ENCODE results near the gene TFDP2. TPM values are rescaled to one million over a fixed set of nuclear protein-coding genes. Genes with fewer than 3 reads are reported as not detected.

TFDP2 gene
- total RNA-seq, 1 experiment from 2014 or later, result 76.0 TPM

DNA sequence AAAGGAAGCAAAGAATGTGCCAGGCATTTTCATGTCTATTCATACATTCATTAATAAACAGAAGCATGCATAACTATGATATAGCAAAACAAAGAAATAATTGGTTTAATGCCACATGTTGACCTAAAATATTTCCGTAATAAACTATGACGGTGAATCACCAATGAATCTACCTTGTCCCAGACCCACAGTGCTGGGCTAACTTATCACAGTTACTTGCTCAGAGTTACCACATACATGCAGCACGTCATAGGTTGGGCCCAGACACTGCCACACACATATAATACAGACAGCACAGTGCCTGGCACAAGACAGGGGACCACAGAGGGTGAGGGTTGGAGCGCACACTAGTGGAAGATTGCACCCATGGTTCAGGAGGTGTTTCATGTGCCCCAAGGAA is 186.0 kb downstream of the TFDP2 start:
- Mint-ChIP-seq H3K27ac (no peak overlapping the region), H3K4me3 (no peak overlapping the region), H3K36me3 (ENCODE audit: insufficient read depth in 1 of 3, low read depth in 3 of 3) (peaks cover 32 to 66% (median 60%) of the 10 kb centered on the region in 3 experiments), H3K4me1 (0 out of 4 replicates have a peak, but pooled peaks cover 0 to 2% of the 10 kb centered on the region in 2 experiments), H3K27me3 (ENCODE audit: low read depth) (no peaks in the 10 kb centered on the region), H3K9me3 (no peaks in the 10 kb centered on the region)
- Histone ChIP-seq H3K79me2 (ENCODE audit: insufficient read depth, low read length) (no peaks in the 10 kb centered on the region), H3K9me3 (ENCODE audit: control insufficient read depth, low read depth, low read length) (no peaks in the 10 kb centered on the region), H3K79me1 (ENCODE audit: insufficient read depth, low read depth, low read length, poor library complexity, severe bottlenecking) (no peaks in the 10 kb centered on the region), H2BK5ac (ENCODE audit: insufficient read length, low read length) (no peak overlapping the region), H2BK120ac (ENCODE audit: low read depth, low read length, poor library complexity, severe bottlenecking) (no peak overlapping the region), H3K18ac (ENCODE audit: insufficient read length, low read depth, low read length) (no peak overlapping the region), H3K4me1 (ENCODE audit: insufficient read depth, low read length) (no peaks in the 10 kb centered on the region), H3K9ac (ENCODE audit: extremely low read depth, insufficient read length, low read length) (no peak overlapping the region), H4K5ac (ENCODE audit: insufficient read length, low read depth, low read length) (no peak overlapping the region), H3K23ac (ENCODE audit: insufficient read length, low read depth, low read length) (no peak overlapping the region), H2BK15ac (ENCODE audit: low read depth, low read length) (no peak overlapping the region), H3K56ac (ENCODE audit: insufficient read length, low read depth, low read length) (no peak overlapping the region), H2AK5ac (ENCODE audit: insufficient read length, low read length) (no peak overlapping the region), H3K4ac (ENCODE audit: low read depth, low read length) (no peak overlapping the region), H2BK12ac (ENCODE audit: insufficient read length, low read depth, low read length) (no peak overlapping the region), H2AFZ (ENCODE audit: low read length) (no peak overlapping the region), H4K20me1 (ENCODE audit: control insufficient read depth, insufficient read depth, insufficient read length) (no peaks in the 10 kb centered on the region), H3K27me3 (ENCODE audit: insufficient read depth, low read length) (no peaks in the 10 kb centered on the region), H3K4me2 (ENCODE audit: insufficient read depth, insufficient read length, low read length) (no peak overlapping the region), H3K14ac (ENCODE audit: insufficient read depth, low read length) (no peak overlapping the region), H4K8ac (replicated peaks; ENCODE audit: insufficient read length, low read depth, low read length) (no peak overlapping the region), H3T11ph (ENCODE audit: low read length) (no peak overlapping the region), H3K27ac (ENCODE audit: insufficient read length, low read depth, low read length) (no peak overlapping the region), H4K91ac (ENCODE audit: insufficient read length, low read depth, low read length) (no peak overlapping the region), H2BK20ac (ENCODE audit: low read depth, low read length, poor library complexity, severe bottlenecking) (no peak overlapping the region), H3K23me2 (ENCODE audit: insufficient read length, low read depth, low read length, poor library complexity, severe bottlenecking) (no peaks in the 10 kb centered on the region)
- TF ChIP-seq, protein P1, sequence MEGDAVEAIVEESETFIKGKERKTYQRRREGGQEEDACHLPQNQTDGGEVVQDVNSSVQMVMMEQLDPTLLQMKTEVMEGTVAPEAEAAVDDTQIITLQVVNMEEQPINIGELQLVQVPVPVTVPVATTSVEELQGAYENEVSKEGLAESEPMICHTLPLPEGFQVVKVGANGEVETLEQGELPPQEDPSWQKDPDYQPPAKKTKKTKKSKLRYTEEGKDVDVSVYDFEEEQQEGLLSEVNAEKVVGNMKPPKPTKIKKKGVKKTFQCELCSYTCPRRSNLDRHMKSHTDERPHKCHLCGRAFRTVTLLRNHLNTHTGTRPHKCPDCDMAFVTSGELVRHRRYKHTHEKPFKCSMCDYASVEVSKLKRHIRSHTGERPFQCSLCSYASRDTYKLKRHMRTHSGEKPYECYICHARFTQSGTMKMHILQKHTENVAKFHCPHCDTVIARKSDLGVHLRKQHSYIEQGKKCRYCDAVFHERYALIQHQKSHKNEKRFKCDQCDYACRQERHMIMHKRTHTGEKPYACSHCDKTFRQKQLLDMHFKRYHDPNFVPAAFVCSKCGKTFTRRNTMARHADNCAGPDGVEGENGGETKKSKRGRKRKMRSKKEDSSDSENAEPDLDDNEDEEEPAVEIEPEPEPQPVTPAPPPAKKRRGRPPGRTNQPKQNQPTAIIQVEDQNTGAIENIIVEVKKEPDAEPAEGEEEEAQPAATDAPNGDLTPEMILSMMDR (conservative IDR thresholded peaks at IDR 0.05), result no peak
- no CpG with 5 or more reads among the region's 4 CpGs for WGBS (ENCODE audit: extremely low coverage, insufficient read length, low lambda C conversion rate)
- no peak for DNase-seq
